ENCODE data around the gene ASB6.
A peak's percentile ranks its signal among the peaks of the same experiment; 100 is the strongest.
"Not testable (repeated sequence)": the region's sequence is repeated elsewhere in the genome, so short reads cannot be mapped to it uniquely, and the experiment has no call there.

The ASB6 gene

GRCh38 chr9:129644902-129645301 is 3.0 kb upstream of the ASB6 start:
- DNase-seq (ENCODE audit: low read depth, low spot score) = no peak

GRCh38 chr9:129644365-129644764 is 2.4 kb upstream of the ASB6 start:
- DNase-seq (ENCODE audit: low read depth, low spot score) = no peak

- DNase-seq (ENCODE audit: low read depth, low spot score) = no peak
These were observed 1.8 kb upstream of the ASB6 start for GRCh38 chr9:129643706-129644105.

GRCh38 chr9:129640871-129641749 is 841 bp downstream of the ASB6 start:
- no peak for DNase-seq (ENCODE audit: low read depth, low spot score)

- peak; percentile 96 for DNase-seq (ENCODE audit: low read depth, low spot score)
These were observed 1.7 kb downstream of the ASB6 start for GRCh38 chr9:129640086-129640870.

GRCh38 chr9:129639756-129640085 is 2.2 kb downstream of the ASB6 start:
- no peak for DNase-seq (ENCODE audit: low read depth, low spot score)

- DNase-seq (ENCODE audit: low read depth, low spot score) = no peak
These were observed 2.8 kb downstream of the ASB6 start for GRCh38 chr9:129639034-129639630.

- DNase-seq (ENCODE audit: low read depth, low spot score) = no peak
These were observed 4.1 kb downstream of the ASB6 start for GRCh38 chr9:129637673-129638439.

GRCh38 chr9:129637102-129637501 is 4.8 kb downstream of the ASB6 start:
- DNase-seq (ENCODE audit: low read depth, low spot score) = no peak

GRCh38 chr9:129636343-129636742 is 5.6 kb downstream of the ASB6 start:
- not testable (repeated sequence) for DNase-seq (ENCODE audit: low read depth, low spot score)

- no peak for DNase-seq (ENCODE audit: low read depth, low spot score)
These were observed 6.6 kb downstream of the ASB6 start for GRCh38 chr9:129635099-129636065.

- no peak for DNase-seq (ENCODE audit: low read depth, low spot score)
These were observed 8.1 kb downstream of the ASB6 start for GRCh38 chr9:129633848-129634247.

- no peak for DNase-seq (ENCODE audit: low read depth, low spot score)
These were observed 8.7 kb downstream of the ASB6 start for GRCh38 chr9:129633207-129633606.

GRCh38 chr9:129632460-129632859 is 9.5 kb downstream of the ASB6 start:
- peak; percentile 43 for DNase-seq (ENCODE audit: low read depth, low spot score)

- no peak for DNase-seq (ENCODE audit: low read depth, low spot score)
These were observed 10.2 kb downstream of the ASB6 start for GRCh38 chr9:129631674-129632129.

- peak; percentile 56 for DNase-seq (ENCODE audit: low read depth, low spot score)
These were observed 10.8 kb downstream of the ASB6 start for GRCh38 chr9:129630967-129631673.

- DNase-seq (ENCODE audit: low read depth, low spot score) = no peak
These were observed 12.6 kb downstream of the ASB6 start for GRCh38 chr9:129629251-129629820.

- no peak for DNase-seq (ENCODE audit: low read depth, low spot score)
These were observed 13.2 kb downstream of the ASB6 start for GRCh38 chr9:129628709-129629108.
